SKM-1 (cell line): ENCODE results near the gene NR4A1.

Experiments
- DNase-seq: peaks from one replicate; lab custom pipeline; 2025; ENCODE audit not compliant: unreplicated experiment; lab: John Stamatoyannopoulos, UW

The NR4A1 gene

DNA sequence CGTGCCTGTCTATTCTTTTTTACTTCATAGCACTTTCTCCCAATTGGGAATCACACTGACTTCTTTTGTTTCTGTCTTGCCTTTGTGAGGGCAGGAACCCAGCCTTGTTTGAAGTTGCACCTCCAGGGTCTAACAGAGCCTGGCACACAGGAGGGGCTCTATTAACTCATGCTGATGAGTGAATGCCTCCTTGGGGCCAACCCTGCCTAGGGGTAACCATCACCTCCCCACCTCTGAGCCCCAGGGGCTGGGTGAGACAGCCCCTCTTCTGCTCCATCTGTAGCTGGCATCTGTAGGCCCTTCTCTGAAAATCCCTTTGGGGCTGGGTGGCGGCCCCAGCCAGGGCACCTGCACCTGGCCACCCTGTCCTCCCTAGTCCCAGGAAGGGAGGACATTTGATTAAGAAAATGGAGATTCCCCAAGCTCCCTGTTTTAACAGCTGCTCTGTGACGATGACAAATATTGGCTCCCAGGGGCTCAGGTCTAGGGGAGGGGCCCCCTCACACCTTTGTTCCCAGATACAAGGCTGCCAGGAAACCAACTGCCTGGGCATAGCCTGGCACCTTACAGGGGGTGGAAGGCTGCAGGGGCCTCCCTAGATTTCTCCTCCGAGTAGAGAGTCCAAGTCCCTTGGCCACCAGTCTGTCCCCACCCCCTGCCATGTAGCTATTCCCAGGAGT, 32.7 kb upstream of the NR4A1 start:
- DNase-seq: no peak

DNA sequence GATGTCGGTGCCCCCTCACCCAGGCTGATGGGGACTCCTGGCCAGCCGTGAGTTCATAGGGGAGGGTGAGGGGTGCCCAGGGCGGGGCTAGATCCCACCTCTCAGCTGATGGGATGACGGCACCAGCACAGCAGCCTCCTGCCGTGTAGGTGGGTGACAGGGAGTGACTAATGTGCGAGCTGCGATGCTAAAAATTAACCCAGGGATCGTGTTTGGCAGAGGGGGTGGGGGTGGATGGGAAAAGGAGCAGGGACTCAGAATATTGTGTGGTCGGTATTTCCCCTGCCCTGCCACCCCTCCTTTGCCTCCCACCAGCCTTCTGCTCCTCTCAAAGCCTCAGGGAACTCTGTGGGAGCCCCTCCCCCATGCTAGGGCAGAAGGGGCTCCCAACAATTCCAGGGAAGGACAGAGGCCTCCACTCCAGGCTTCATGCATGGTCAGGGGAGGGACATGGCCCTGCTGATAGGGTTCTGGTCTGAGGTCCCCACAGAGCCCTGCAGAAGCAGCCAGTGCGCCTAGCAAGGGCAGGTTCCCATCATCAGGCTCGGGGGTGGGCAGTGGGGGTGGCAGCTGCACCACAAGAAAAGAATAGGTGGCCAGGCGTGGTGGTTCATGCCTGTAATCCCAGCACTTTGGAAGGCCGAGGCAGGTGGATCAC, 32.0 kb upstream of the NR4A1 start:
- DNase-seq: no peak

DNA sequence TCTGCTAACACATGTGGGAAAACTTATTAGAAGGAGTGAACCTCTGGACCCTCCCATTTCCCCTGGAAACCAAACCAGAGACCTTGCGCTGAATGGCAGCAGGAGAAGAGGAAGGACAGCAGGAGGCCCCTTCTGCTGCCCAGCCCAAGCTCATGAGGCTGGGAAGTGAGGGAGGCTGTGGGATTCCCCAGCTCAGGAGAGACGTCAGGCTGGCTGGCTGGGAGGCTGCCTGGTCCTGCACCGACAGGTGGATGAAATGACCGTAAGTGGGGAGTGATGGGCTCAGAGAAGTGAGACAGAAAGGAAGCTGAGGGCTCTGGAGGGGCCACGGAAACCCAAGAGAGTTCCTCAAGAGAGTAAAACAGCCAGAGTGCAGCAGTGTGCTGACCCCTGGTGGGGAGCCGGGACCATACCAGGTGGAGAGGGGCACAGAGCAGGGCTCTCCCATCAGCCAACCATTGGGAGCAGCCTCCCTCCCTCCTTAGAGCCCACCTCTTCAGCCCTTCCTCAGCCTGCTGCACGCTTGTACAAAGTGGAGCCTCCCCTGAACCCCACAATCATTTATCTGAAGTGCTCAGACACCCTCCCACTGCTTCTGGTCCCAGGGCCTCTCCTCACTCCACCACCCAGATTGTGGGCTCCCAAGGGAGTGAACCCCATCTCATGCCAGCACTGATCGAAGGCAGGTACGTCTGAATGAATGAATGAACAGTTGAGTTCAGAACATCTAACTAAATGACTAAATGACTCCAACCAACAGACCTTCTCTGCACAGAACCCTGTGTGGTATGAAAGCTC, 30.5 kb upstream of the NR4A1 start:
- DNase-seq: no peak

DNA sequence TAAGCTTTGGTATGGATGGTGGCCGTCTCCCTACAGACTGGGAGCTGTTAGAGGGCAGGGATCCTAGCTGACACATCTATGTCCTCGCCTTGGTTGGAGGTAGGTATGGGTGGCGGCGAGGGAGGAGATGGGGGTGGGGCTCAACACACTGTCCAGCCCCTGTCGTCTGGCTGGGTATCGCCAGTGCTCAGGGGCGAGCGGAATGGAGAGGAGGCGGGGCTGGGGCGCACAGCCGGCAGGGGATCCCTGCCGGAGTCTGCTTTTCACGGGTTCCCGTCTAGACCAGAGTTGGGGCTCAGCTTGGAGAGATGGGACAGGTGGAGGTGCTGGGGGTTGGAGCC, 28.4 kb upstream of the NR4A1 start:
- no peak for DNase-seq

DNA sequence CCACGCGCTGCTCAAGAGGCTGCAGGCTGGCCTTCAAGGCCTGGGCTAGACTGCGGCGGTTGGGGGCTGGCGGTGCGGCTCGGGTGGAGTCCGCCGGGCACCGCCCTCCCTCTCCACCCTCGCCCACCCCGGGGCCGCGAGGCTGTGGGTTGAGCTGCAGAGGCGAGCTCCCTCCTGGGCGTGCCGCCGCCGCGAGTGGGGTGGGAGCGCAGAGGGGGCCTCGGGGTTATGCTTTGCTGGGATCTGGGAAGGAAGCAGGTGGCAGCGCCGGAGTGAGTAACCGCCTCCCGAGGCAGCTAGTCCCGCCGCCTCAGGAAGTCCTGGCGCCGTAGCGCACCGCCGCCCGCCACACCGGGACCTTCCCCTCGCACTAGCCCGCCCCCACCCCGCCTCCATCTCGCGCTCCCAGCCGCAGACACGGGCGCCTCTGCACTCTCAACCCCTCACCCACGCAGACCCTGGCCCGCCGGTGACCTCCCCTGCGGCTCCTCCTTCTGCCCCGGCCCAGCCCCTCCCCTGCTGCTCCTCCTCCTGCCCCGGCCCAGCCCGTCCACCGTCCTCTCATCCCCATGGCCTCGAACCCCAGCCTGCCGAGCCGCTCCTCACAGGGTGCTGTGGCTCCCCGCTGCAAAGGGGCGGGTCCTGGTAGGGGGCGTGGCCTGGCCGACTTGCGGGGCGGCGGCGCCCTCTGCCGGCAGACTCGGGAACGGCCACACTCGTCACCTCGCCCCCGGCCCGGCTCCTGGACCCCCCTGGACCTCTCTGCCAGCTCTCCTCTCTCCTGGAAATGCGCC, 27.9 kb upstream of the NR4A1 start:
- no peak for DNase-seq

DNA sequence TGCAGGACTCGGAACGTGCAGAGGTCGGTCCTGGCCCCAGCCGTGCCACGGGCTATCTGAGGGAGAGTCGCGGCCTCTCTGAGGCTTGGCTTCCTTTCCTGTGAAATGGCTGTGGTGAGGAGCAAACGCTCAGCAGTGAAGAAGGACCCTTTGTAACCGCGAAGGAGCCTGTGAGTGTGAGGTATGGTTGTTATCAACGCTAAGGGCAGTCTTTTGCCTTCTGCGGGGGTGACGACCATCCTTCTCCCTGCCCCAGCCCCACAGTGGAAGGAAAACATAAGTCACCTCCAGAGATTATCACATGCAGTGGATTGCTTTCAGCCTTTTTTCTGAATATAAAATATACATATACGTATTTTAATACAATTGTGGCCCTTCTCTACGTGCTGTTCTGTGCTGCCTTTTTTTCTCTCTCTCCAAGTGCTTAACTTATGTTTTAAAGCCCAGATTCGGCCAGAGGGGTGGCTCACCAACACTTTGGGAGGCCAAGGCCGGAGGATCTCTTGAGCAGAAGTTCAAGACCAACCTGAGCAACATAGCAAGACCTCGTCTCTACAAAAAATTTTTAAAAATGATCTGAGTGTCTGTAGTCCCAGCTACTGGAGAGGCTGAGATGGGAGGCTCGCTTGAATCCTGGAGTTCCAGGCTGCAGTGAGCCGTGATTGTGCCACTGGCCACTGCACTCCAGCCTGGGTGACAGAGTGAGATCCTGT, 27.1 kb upstream of the NR4A1 start:
- DNase-seq: no peak

DNA sequence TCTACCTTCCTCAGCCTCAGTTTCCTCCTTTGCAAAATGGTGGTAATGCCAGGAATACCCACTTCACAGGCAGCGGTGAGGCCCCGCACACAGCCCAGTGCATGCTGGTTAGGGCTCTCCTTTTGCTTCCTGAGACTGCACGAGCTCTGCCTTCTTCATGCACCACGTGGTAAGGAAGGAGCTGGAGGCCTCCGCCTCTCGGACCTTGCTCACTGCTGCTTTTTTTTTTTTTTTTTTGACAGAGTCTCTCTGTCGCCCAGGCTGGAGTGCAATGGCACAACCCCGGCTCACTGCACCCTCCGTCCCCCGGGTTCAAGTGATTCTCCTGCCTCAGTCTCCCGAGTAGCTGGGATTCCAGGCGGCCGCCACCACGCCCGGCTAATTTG, 26.4 kb upstream of the NR4A1 start:
- DNase-seq: peak; percentile 19

DNA sequence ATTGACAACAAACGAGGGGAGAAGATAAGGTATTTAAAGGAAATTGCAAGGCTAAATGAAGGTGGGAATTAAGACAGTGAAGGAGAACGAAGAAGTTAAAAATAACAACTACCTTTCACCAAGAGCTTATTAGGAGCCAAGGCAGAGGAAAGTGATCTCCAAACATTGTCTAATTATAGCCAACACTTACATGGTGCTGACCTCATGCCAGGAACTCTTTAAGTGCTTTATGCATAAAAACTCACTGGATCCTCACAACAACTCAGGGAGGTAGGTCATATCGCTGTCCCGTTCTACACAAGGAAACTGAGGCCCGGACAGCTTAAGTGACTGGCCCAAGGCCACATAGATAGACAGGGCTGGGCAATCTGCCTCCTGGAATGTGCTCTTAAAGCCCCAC, 25.0 kb upstream of the NR4A1 start:
- no peak for DNase-seq

DNA sequence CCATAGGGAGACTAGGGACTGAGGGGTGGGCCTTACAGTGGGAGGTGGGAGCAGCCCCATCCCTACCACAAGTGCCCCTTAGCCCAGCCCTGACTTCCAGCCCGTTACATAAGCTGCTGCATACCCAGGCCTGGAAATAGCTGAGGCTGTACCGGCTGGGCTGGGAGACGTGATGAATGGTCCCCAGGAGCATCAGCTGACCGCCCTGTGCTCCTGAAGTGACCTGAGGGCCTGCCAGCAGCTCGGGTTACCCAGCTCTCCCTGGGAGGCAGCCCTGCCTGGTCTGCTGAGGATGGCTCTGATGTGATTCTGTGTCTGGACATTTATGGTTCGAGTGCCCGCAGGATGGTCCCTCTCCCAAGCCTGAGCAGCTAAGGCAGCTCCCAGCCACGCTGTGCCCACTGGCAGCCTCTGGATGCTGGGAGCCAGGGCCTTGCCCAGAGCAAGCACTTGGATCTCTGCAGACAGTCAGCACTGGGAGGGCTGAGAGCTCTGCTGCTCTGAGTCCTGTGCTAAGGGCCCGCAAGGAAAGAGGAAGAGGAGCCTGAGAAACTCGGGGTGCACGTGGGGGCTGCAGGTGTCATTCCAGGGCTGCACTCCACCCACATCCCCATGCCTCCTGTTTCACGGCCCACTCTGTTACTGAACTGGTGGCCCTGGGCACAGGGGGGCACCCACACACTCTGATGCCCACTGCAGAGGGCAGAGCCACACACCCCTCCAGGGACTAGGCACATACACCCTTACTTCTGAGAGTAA, 24.0 kb upstream of the NR4A1 start:
- DNase-seq: no peak

DNA sequence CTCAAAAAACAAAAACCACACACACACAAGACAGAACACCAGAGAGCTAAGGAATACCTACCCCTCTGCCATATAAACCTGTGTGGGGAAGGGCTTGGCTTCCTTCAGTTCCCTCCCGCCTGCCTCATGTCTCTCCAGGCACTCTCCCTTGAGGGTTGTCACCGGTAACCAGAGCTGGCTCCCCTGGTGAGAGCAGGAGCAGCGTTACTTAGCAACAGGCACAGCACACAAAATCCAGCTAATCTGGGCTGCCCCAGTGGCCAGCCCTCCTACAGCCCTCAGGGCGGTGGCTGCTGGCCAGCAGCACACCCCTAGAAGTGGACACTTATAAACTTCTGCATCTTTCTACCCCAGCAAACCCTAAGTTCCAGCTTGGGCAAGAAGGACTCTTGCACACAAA, 21.6 kb upstream of the NR4A1 start:
- DNase-seq: no peak

DNA sequence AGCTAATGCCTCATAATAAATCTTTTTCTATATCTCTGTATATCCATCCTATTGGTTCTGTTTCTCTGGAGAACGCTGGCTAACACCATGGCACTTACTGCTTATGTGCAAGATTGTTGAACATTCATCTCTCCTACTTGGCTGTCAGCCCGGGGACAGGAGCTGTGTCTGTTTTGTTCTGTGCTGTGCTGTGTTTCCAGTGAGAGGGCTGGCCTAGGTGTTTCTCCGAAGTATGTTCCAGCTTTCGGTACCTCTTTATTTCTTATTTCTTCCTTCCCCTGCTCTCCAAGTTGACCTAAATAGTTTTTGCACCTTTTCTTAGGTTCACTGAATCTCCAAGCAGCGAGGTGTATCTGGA, 18.8 kb upstream of the NR4A1 start:
- DNase-seq: no peak

DNA sequence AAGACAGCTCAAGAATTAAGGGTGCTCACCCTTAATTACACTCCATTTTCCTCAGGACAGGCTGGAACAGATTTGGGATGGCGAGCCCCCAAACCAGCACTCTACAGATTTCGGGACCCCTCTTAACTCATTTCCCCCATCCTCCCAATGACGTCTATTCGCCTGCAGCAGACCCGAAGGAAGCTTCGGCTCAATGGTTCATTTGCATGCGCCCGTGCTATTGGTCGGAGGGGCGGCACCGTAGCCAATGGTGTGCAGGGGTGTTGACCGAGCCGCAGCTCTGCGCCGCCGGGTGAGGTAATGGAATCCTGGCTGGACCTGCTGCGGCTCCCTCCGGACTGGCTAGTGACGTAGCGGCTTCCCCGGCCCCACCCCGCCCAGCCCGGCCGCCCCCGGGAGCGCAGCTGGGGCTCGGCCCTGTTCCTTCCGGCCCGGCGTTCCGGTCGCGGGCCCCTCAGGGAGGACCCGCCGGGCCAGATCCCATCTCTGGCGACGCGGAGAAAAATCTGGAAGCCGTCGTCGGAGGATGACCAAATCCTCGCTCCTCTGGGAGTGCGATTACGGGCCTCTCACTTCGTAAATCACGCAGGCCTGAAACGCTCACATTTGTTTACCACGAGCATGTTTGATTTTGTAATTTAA, 18.3 kb upstream of the NR4A1 start:
- DNase-seq: peak; percentile 33

DNA sequence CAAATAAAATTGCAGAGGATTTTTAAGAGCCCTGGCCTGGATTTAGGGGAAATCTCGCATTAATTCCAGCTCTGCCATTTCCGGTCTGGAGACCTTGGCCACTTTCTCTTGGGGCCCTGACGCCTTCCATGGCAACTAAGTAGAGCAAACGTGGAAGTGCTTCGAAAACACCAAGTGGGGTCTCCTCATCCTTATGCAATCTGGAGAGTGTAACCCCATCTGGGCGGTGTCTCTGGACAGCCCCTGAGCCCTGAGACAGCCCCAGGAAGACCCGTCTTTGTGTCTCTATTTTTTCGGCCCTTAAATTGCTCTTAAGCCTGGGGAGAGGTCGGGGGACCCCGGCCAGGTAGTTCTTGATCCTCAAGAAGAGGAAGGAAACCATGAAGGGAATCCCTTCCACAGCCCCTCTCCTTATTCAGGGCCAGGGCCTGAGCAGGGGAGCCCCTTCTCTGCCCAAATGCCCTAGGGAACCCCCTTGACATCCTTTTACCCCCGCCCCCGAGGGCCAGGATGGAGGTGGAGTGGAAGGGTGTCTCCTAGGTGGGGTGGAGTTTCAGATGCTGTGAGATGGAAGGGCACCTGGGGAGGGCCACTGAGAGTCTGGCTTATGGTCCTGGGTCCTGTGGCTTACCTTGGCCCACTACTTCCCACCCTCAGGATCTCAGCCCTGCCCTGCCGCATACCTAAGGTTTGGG, 17.6 kb upstream of the NR4A1 start:
- DNase-seq: no peak

DNA sequence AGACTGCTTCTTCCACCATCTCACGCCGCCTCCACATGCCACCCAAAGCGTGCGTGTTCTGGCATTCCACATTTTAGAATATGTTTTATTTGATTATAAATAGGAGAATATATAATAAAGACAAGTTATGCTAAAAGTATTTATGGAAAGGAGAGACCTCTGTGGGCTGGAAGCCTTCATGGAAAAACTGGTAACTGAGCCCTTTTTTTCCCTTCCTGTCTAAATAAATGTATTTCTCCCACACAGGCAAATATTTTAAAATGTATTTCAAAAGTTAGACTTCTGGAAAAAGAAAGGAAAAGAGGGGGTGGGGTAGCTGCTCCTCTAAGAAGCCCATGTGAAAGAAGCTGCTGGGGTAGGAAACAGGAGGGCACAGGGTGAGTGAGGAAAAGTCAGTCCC, 16.1 kb upstream of the NR4A1 start:
- DNase-seq: no peak

DNA sequence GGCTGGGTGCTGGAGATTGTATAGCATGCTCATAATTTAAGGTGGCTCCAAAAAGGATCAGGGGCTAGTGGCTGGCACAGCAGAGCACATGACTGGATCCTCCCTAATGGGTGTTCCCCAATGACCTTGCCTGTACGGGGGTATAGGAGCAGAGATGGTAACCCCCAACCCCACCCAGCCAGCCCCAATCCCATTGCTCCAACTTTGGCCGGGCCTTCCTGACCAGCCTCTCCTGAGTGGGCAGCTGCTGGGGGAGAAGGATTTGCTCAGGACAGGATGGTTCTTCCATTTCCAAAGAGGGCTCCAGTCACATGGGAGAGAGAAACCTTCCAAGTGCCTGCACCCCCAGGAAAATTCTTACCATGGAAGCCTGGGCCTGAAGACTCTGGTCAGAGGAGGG, 15.3 kb upstream of the NR4A1 start:
- DNase-seq: no peak

DNA sequence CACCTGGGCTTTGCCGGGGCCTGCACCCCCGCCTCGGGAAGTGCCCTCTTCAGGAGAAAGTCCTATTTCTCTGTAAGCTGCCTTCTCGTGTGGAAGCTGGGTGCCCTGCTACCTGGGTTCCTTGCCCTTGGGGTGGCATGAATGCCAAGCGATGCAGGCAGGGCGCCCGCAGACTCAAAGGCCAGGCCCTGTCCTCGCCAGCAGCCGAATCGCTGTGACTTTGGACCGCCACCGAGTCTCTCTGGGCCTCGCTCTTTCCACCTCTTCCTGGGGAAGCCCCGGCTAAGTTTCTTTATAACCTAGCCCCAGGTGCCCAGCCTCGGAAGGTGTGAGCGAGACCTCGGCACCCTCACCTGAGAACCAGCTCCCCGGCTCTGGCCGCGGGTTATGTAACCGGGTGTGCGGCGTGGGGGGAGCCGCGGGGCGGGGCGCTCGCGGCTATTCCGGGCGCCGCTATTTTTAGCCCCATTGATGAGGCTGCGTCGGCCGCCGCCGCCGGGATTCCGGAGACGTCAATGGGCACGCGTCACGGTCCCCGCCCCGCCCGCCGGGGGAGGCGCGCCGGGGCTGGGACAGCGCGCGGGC, 14.6 kb upstream of the NR4A1 start:
- no peak for DNase-seq

DNA sequence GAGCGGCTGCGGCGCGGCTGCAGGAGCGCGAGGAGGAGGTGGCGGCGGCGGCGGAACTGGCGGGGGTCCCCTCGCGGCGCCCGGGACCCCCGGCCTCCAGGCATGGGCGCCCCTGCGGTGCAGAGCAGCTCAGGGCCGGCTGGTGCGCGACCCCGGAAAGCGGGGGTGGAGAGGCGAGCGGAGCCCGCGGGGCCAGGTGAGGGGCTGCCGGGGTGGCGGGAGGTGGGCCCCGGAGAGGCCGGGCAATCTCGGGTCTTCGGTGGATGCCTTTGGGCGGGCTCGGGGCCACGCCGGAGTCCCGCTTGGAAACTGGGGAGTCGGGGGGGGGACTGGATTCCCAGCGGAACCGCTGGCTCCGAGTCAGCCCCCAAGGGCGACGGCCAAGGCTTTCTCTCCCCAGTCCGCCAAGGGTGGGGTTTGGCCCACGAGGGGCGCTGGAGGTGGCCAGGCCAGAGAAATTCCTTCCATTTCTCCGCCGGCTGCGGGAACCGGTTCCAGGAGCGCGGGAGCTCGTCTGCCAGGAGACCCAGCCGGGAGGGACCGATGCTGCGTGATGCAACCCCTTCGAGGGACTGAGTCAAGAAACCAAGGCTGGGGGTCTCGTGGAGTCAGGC, 13.9 kb upstream of the NR4A1 start:
- DNase-seq: no peak

DNA sequence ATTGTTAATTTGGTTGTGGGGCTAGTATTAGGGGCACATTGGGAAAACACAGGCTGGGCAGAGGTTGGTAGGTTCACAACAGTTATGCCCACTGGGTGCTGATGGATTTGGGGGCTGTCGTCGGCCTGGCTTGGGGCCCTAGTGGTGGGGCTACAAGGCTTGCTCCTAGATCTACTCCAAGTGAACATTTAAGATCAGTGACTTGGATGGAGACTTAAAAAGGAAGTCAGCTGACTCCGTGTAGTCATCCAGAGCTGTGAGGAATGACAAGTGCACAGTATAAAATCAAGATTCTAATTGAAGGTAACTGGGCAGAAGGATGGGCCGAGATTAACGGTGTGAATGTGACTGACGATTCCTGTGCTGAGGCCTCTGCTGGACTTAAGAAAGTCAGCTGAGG, 12.8 kb upstream of the NR4A1 start:
- DNase-seq: no peak
